Endothelial cell of umbilical vein (primary cell): Measurements from ENCODE around the gene CACTIN. TPM values are rescaled to one million over a fixed set of nuclear protein-coding genes. Genes with fewer than 3 reads are reported as not detected.

Source experiments
- BruUV-seq: library from RNA; stranded (reverse); fragments of 400-500 nt; replicated peaks from 2 replicates; lab custom pipeline; 2021; lab: Mats Ljungman, UMichigan
- CTCF ChIA-PET: fragments of 300-600, 350-600 bp; sonication (Branson Sonifier 250); formaldehyde crosslinking; loops from one replicate; lab custom pipeline; 2021; ENCODE audit warnings: antibody characterized with exemption, inconsistent platforms; lab: Charles Lee
- POLR2A ChIA-PET: fragments of 300-600, 350-600 bp; sonication (Branson Sonifier 250); formaldehyde crosslinking; loops from one replicate; lab custom pipeline; 2021; ENCODE audit warnings: antibody characterized with exemption, inconsistent platforms; lab: Charles Lee
- DNase-seq: peaks from one replicate; pipeline ENCODE4 v3.0.0-alpha.2; 2011; ENCODE audit warnings: low read depth, low spot score
- FAIRE-seq: peaks from 2 replicates; lab custom pipeline; 2011; peaks lifted over from hg19 to GRCh38; lab: Jason Lieb, UNC
- H2AFZ ChIP-seq: 2 replicates; pipeline ENCODE4 v1.6.0; 2012; ENCODE audit warnings: low read depth, low read length, control low read depth, inconsistent platforms
- H3K27ac ChIP-seq: 2 replicates; pipeline ENCODE4 v1.5.1; 2011; ENCODE audit warnings: low read depth, mild to moderate bottlenecking, control low read depth, low read length, moderate library complexity; ENCODE audit not compliant: insufficient read depth
- H3K27me3 ChIP-seq, 2 experiments: 2 replicates each; pipeline versions ENCODE4 v1.6.0 to v1.6.1; 2011; ENCODE audit warnings: low read length in 2 of 2, mixed read lengths in 1 of 2; ENCODE audit not compliant: control insufficient read depth in 2 of 2, insufficient read depth in 2 of 2
- H3K36me3 ChIP-seq, 2 experiments: 2 replicates in 1 of 2; 3 replicates in 1 of 2; pipeline ENCODE4 v1.5.1; 2011; ENCODE audit warnings: low read length in 2 of 2, mild to moderate bottlenecking in 1 of 2, moderate library complexity in 1 of 2; ENCODE audit not compliant: control insufficient read depth in 2 of 2, insufficient read depth in 2 of 2; ENCODE audit errors: extremely low read depth in 1 of 2
- H3K4me1 ChIP-seq: 3 replicates; pipeline ENCODE4 v1.5.1; 2011; ENCODE audit warnings: mild to moderate bottlenecking, low read length; ENCODE audit not compliant: control insufficient read depth, insufficient read depth; ENCODE audit errors: extremely low read depth
- H3K4me2 ChIP-seq: 2 replicates; pipeline ENCODE4 v1.6.1; 2011; ENCODE audit warnings: low read length, control low read depth, mixed read lengths; ENCODE audit not compliant: insufficient read depth
- H3K4me3 ChIP-seq, 3 experiments: fragments of 200-600 bp in 1 of 3; sonication (generic), shearing (Covaris generic) in 1 of 3; replicated peaks in 1 of 3; 2 replicates each; pipeline ENCODE4 v1.5.1; 2011 to 2016; ENCODE audit warnings: control low read depth in 3 of 3, low read length in 3 of 3, mild to moderate bottlenecking in 2 of 3, inconsistent platforms in 1 of 3, low read depth in 1 of 3, moderate library complexity in 1 of 3; ENCODE audit not compliant: insufficient read depth in 1 of 3
- H3K79me2 ChIP-seq: 2 replicates; pipeline ENCODE4 v1.6.0; 2012; ENCODE audit warnings: low read length, inconsistent platforms; ENCODE audit not compliant: control insufficient read depth, insufficient read depth
- H3K9ac ChIP-seq: replicated peaks from 2 replicates; pipeline ENCODE3; 2011; ENCODE audit warnings: low read length, control low read depth; ENCODE audit not compliant: insufficient read depth; ENCODE audit errors: extremely low read depth
- H3K9me1 ChIP-seq: replicated peaks from 3 replicates; pipeline ENCODE4 v1.6.0; 2011; ENCODE audit warnings: mild to moderate bottlenecking, low read length; ENCODE audit not compliant: control insufficient read depth, insufficient read depth; ENCODE audit errors: extremely low read depth
- H3K9me3 ChIP-seq: replicated peaks from 2 replicates; pipeline ENCODE4 v1.5.1; 2012; ENCODE audit warnings: low read length, inconsistent platforms; ENCODE audit not compliant: control insufficient read depth, insufficient read depth
- H4K20me1 ChIP-seq: replicated peaks from 2 replicates; pipeline ENCODE3; 2011; ENCODE audit warnings: mild to moderate bottlenecking, low read length; ENCODE audit not compliant: control insufficient read depth, insufficient read depth; ENCODE audit errors: extremely low read depth
- EZH2 ChIP-seq: IDR thresholded peaks from 2 replicates; pipeline ENCODE4 v1.6.1; 2012; ENCODE audit warnings: borderline replicate concordance, low read depth, mild to moderate bottlenecking, moderate library complexity, low read length, inconsistent platforms; ENCODE audit not compliant: severe bottlenecking
- GATA2 ChIP-seq: IDR thresholded peaks from 2 replicates; pipeline ENCODE4 v1.7.0; 2011; ENCODE audit warnings: low read depth, mild to moderate bottlenecking, moderate library complexity, mixed read lengths, low read length; ENCODE audit not compliant: insufficient read length, insufficient read depth
- JUN ChIP-seq: IDR thresholded peaks from 2 replicates; pipeline ENCODE4 v1.6.1; 2011; ENCODE audit warnings: borderline replicate concordance, low read depth; ENCODE audit not compliant: insufficient read length, insufficient read depth
- MAX ChIP-seq: IDR thresholded peaks from 2 replicates; pipeline ENCODE4 v1.6.1; 2011; ENCODE audit not compliant: insufficient read depth, insufficient read length
- MYC ChIP-seq: IDR thresholded peaks from one replicate; pipeline ENCODE4 v1.6.1; 2011; ENCODE audit warnings: mild to moderate bottlenecking, low read depth, low read length
- POLR2A ChIP-seq: IDR thresholded peaks from 2 replicates; pipeline ENCODE4 v1.6.1; 2012; ENCODE audit warnings: low read depth, mild to moderate bottlenecking, control low read depth, low read length
- POLR2AphosphoS5 ChIP-seq: IDR thresholded peaks from 2 replicates; pipeline ENCODE4 v1.6.1; 2012; ENCODE audit warnings: low read depth, mild to moderate bottlenecking, control low read depth, low read length, moderate library complexity; ENCODE audit not compliant: insufficient read depth
- dilution Hi-C: fragments of 300-500 bp; cut with MboI; formaldehyde crosslinking; loops from one replicate; pipeline ENCODE4 v1.15.0; 2019; ENCODE audit warnings: low sequenced_read_pairs; ENCODE audit not compliant: extremely low pct_ligation_motif_present
- intact Hi-C: fragments of 100-400 bp; cut with micrococcal nuclease; formaldehyde crosslinking; loops from one replicate; pipeline ENCODE4 v1.10.0; 2022
- polyA plus RNA-seq, 4 experiments: library from polyadenylated mRNA; depleted of rRNA in 3 of 4; stranded (reverse) in 3 of 4; unstranded in 1 of 4; fragments of >200 nt; gene quantifications; 2 replicates each; pipeline versions ENCODE4 v1.2.1 to v1.2.3, GENCODE V29; 2011 to 2012; ENCODE audit warnings: missing spikeins in 1 of 4
- total RNA-seq: library from RNA; stranded (reverse); gene quantifications from 2 replicates; pipeline ENCODE4 v1.2.3, GENCODE V29; 2021

CACTIN gene
- total and polyA plus RNA-seq, 2 donors (not counting 3 experiments of a cell fraction or from before 2014, with no cell fraction given), result 29.7 to 36.1 TPM

GRCh38 chr19:3607303-3608078, 19.1 kb downstream of the CACTIN start:
- no peaks in the 10 kb centered on the region for H3K27me3 ChIP-seq
- intact Hi-C loops, result loop anchor here (2.0 to 5.0 kb wide), 2 partner anchors 23 to 35 kb away; partner anchors contain the start of genes GIPC3 and HMG20B
- H3K4me1 ChIP-seq, result peaks cover 23% of the 10 kb centered on the region
- dilution Hi-C loops, result no loop called here
- no peaks in the 10 kb centered on the region for H3K79me2 ChIP-seq
- H3K27ac ChIP-seq, result peak overlapping the region; percentile 34
- H3K9me1 ChIP-seq, result no peaks in the 10 kb centered on the region
- BruUV-seq, result no TSS peak
- TF ChIP-seq POLR2A (no peak), MAX (no peak)
- no peaks in the 10 kb centered on the region for H4K20me1 ChIP-seq
- ChIA-PET CTCF (interaction anchor here (0.8 to 2.3 kb wide), 11 partner anchors 11 to 63 kb away, joined by 3 to 10 read pairs (median 3); partner anchors contain the start of gene GIPC3), POLR2A (no interaction called here)
- peak overlapping the region; percentile 63 for H3K4me2 ChIP-seq
- H3K36me3 ChIP-seq, result peaks cover 0 to 9% of the 10 kb centered on the region in 2 experiments
- H3K9me3 ChIP-seq, result no peaks in the 10 kb centered on the region
- FAIRE-seq (peak; percentile 73), DNase-seq (peak; percentile 41)
- H2AFZ ChIP-seq, result peak overlapping the region; percentile 81
- peak overlapping the region; percentile 39 to 48 (median 39) for H3K4me3 ChIP-seq
- H3K9ac ChIP-seq, result peak overlapping the region; percentile 17

GRCh38 chr19:3606690-3607289, 19.8 kb downstream of the CACTIN start, which contains the start of gene TBXA2R:
TSS of gene TBXA2R (minus strand) at chr19:3606875. CDS start at chr19:3600634, 6,241 bp downstream.
- TF ChIP-seq EZH2 (no peak), POLR2A (peak; percentile 17), GATA2 (no peak), JUN (no peak), MYC (no peak), POLR2AphosphoS5 (peak; percentile 46)
- DNase-seq, result peak; percentile 69
- no TSS peak for BruUV-seq
- peak within 1 kb of the TSS; percentile 34 for H3K27ac ChIP-seq
- H3K4me1 ChIP-seq, result peaks cover 23% of the 10 kb centered on the region
- no peaks in the 10 kb centered on the region for H3K27me3 ChIP-seq
- H3K36me3 ChIP-seq, result peaks cover 0 to 5% of the 10 kb centered on the region in 2 experiments
- POLR2A ChIA-PET, result no interaction called here
- no peaks in the 10 kb centered on the region for H4K20me1 ChIP-seq
- FAIRE-seq, result peak; percentile 84
- intact Hi-C loops (loop anchor here (2.0 to 5.0 kb wide), 2 partner anchors 22 to 34 kb away; partner anchors contain the start of genes GIPC3 and HMG20B), dilution Hi-C loops (no loop called here)
- CTCF ChIA-PET, result interaction anchor here (0.9 to 2.3 kb wide), 6 partner anchors 12 to 51 kb away, joined by 3 to 7 read pairs (median 4); partner anchors contain the start of gene GIPC3
- no peaks in the 10 kb centered on the region for H3K9me1 ChIP-seq
- peak within 1 kb of the TSS; percentile 81 for H2AFZ ChIP-seq
- no peaks in the 10 kb centered on the region for H3K79me2 ChIP-seq
- H3K9ac ChIP-seq, result peak within 1 kb of the TSS; percentile 39
- no peaks in the 10 kb centered on the region for H3K9me3 ChIP-seq
- H3K4me2 ChIP-seq, result peak within 1 kb of the TSS; percentile 63
- peak within 1 kb of the TSS; percentile 39 to 48 (median 39) for H3K4me3 ChIP-seq
